Retinal pigment epithelial cell (primary cell): ENCODE data around the gene TUBB2B.

ENCODE experiments used
- DNase-seq: peaks from one replicate; pipeline ENCODE4 v3.0.0-alpha.2; 2010; ENCODE audit warnings: low read depth
- H3K4me3 ChIP-seq: 2 replicates; pipeline ENCODE4 v1.5.1; 2011; ENCODE audit warnings: mild to moderate bottlenecking, low read length, control low read depth, moderate library complexity
- TF ChIP-seq, protein P1 (sequence below): conservative IDR thresholded peaks from 2 replicates; pipeline ENCODE4 v1.5.1; 2011; ENCODE audit warnings: low read depth, low read length, control low read depth, inconsistent platforms

Gene TUBB2B

GRCh38 chr6:3233321-3233720 lies 5.9 kb upstream of the TUBB2B start:
- no peak overlapping the region for H3K4me3 ChIP-seq
- DNase-seq, result no peak
- TF ChIP-seq, protein P1, sequence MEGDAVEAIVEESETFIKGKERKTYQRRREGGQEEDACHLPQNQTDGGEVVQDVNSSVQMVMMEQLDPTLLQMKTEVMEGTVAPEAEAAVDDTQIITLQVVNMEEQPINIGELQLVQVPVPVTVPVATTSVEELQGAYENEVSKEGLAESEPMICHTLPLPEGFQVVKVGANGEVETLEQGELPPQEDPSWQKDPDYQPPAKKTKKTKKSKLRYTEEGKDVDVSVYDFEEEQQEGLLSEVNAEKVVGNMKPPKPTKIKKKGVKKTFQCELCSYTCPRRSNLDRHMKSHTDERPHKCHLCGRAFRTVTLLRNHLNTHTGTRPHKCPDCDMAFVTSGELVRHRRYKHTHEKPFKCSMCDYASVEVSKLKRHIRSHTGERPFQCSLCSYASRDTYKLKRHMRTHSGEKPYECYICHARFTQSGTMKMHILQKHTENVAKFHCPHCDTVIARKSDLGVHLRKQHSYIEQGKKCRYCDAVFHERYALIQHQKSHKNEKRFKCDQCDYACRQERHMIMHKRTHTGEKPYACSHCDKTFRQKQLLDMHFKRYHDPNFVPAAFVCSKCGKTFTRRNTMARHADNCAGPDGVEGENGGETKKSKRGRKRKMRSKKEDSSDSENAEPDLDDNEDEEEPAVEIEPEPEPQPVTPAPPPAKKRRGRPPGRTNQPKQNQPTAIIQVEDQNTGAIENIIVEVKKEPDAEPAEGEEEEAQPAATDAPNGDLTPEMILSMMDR, result no peak

GRCh38 chr6:3232017-3232945 lies 4.8 kb upstream of the TUBB2B start:
- DNase-seq, result no peak
- TF ChIP-seq, protein P1, result no peak
- peak overlapping the region; percentile 78 for H3K4me3 ChIP-seq

DNA sequence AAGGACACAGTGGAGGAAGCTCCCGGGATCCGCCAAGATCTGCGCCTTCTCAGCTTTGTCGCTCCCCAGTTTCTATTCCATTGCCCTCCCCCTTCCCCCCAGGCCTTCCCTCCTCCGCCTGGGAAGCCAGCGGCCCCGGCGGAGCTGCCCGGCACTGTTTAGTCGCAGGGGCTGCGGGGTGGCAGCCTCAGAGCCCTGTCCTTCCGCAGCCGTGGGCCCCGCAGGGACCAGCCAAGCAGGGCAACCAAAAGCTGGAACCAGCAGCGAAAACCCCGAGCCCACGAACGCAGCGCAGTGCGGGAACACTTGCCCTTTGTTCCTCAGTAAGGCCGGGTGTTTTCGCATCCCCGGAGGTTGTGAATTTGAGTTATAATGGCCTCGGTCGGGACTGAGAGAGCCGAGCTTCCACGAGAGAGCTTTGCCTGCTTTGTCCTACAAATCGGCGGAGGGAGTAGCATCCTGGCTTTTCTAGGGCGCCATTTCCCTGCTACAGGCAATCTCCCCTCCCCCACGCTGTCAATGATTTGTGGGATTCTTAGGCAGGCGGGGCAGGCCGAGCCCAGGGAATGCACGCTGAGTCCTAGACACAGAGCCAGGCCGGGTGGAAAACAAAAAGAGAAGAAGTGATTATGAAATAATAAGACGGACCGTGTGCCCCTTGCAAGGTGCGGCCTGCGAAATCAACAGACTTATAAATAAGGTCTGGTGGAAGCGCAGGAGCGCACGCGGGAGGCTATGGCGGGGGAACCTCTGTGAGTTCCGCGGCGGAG lies 4.0 kb upstream of the TUBB2B start:
- TF ChIP-seq, protein P1, result no peak
- peak; percentile 35 for DNase-seq
- peak overlapping the region; percentile 78 for H3K4me3 ChIP-seq

- no peak for DNase-seq
- TF ChIP-seq, protein P1, result no peak
- H3K4me3 ChIP-seq, result peak overlapping the region; percentile 78
Measured at GRCh38 chr6:3230900-3231246, 3.4 kb upstream of the TUBB2B start.

DNA sequence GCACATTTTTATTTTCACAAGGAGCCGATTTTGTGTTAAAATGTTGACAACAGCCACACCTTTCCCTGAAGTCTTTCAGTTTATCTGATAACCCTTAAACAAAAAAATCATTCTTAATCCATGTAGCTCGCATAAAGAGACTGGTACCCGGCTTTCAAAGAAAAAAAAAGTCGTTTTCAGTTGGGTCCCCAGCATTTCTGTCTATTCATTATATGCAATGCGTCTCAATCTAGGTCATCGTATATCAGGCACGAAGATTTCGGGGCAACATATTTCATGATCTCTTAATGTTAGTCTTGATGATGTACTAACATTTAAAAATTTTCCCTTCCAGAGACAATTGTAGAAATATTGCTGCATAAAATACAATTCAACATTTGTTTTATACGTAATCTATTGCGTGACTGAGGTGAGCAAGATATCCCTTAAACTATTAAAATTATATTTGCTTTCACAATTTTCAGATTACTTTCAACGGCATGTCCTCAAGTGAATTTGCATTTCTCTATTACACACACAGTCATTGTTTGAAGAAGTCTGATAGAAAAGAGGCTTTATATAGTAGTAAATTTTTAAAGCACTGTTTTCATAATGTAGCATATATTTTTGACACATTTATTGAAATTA lies 2.9 kb upstream of the TUBB2B start:
- TF ChIP-seq, protein P1, result no peak
- no peak for DNase-seq
- H3K4me3 ChIP-seq, result no peak overlapping the region

DNA sequence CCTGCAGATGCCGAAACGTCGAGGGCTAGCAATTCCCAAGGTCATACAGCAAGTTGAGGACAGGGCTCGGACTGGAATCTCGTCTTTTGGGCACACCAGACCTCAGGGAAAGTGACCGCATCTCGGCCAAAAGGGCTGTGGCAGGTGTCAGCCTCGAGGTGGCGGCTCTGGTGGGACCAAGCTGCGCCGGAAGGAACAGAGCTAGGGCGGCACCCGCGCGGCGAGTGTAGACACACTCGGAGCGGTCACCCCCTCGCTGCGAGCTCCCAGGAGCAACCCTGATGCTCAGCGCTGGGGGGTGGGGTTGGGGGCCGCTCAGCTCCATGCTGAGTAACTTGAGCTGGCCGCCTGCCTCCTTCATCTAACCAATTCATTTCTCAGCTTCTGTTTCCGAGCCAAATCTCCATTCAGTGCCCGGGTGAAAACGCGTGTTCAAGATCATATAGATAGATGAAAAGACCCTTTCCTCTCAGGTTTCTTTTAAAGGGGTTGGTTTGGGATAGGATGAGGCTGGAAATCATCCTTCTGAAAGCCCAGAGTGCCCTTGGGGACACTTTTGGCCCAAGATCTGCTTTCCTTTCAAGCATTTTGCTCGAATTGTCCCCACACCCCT lies 2.2 kb upstream of the TUBB2B start:
- no peak for DNase-seq
- TF ChIP-seq, protein P1, result peak; percentile 6
- H3K4me3 ChIP-seq, result peak overlapping the region; percentile 10
